Measurements from ENCODE around the gene TLE3.

- no peak for TF ChIP-seq CTCF (IDR thresholded peaks at IDR 0.05; ENCODE audit: borderline replicate concordance, extremely low read depth, low read length, poor library complexity, severe bottlenecking)
- no peak for TF ChIP-seq EZH2 (IDR thresholded peaks at IDR 0.05; ENCODE audit: borderline replicate concordance, low read depth, low read length, severe bottlenecking)
Measured at GRCh38 chr15:70018646-70019600, 78.8 kb downstream of the TLE3 start.

Data from DND-41 (cell line).